H9 (cell line): ENCODE results near the gene POLE2. TPM values are rescaled to one million over a fixed set of nuclear protein-coding genes. Genes with fewer than 3 reads are reported as not detected.
A peak's percentile ranks its signal among the peaks of the same experiment; 100 is the strongest.
"Not testable (repeated sequence)": the region's sequence is repeated elsewhere in the genome, so short reads cannot be mapped to it uniquely, and the experiment has no call there.

Experiments used
- DNase-seq: peaks from one replicate; pipeline ENCODE4 v3.0.0-alpha.2; 2017
- H2AFZ ChIP-seq: one replicate; pipeline ENCODE4 v1.6.1; 2013; ENCODE audit warnings: mild to moderate bottlenecking, low read length, control low read depth, moderate library complexity
- H2AK5ac ChIP-seq: 2 replicates; pipeline ENCODE4 v1.6.1; 2013; ENCODE audit warnings: low read length, control low read depth, mixed read lengths; ENCODE audit not compliant: insufficient read length
- H2BK120ac ChIP-seq: one replicate; pipeline ENCODE4 v1.6.1; 2013; ENCODE audit warnings: low read depth, mild to moderate bottlenecking, low read length, control low read depth, inconsistent platforms; ENCODE audit not compliant: poor library complexity, severe bottlenecking
- H2BK12ac ChIP-seq: 2 replicates; pipeline ENCODE4 v1.6.1; 2013; ENCODE audit warnings: low read length, control low read depth, mixed read lengths, low read depth; ENCODE audit not compliant: insufficient read length
- H2BK15ac ChIP-seq: 2 replicates; pipeline ENCODE4 v1.6.1; 2013; ENCODE audit warnings: low read depth, low read length, control low read depth
- H2BK20ac ChIP-seq: one replicate; pipeline ENCODE4 v1.6.1; 2013; ENCODE audit warnings: low read depth, mild to moderate bottlenecking, low read length, control low read depth, inconsistent platforms; ENCODE audit not compliant: poor library complexity, severe bottlenecking
- H2BK5ac ChIP-seq: 2 replicates; pipeline ENCODE4 v1.6.1; 2013; ENCODE audit warnings: low read length, control low read depth, mixed read lengths; ENCODE audit not compliant: insufficient read length
- H3K14ac ChIP-seq: 2 replicates; pipeline ENCODE4 v1.6.1; 2013; ENCODE audit warnings: low read length, control low read depth; ENCODE audit not compliant: insufficient read depth
- H3K18ac ChIP-seq: 2 replicates; pipeline ENCODE4 v1.6.1; 2013; ENCODE audit warnings: low read depth, mild to moderate bottlenecking, mixed read lengths, low read length, control low read depth; ENCODE audit not compliant: insufficient read length
- H3K23ac ChIP-seq: 2 replicates; pipeline ENCODE4 v1.6.1; 2013; ENCODE audit warnings: low read length, control low read depth, mixed read lengths, low read depth; ENCODE audit not compliant: insufficient read length
- H3K23me2 ChIP-seq: 2 replicates; pipeline ENCODE4 v1.6.1; 2013; ENCODE audit warnings: low read depth, mild to moderate bottlenecking, mixed read lengths, low read length, control low read depth; ENCODE audit not compliant: insufficient read length, poor library complexity, severe bottlenecking
- H3K27ac ChIP-seq: 2 replicates; pipeline ENCODE4 v1.5.1; 2013; ENCODE audit warnings: low read length, control low read depth, mixed read lengths, low read depth; ENCODE audit not compliant: insufficient read length
- H3K27me3 ChIP-seq: 2 replicates; pipeline ENCODE4 v1.6.1; 2013; ENCODE audit warnings: low read length, control low read depth, inconsistent platforms; ENCODE audit not compliant: insufficient read depth
- H3K4ac ChIP-seq: 2 replicates; pipeline ENCODE4 v1.6.1; 2013; ENCODE audit warnings: low read depth, mild to moderate bottlenecking, control low read depth, inconsistent platforms, low read length, moderate library complexity
- H3K4me1 ChIP-seq: 2 replicates; pipeline ENCODE4 v1.6.1; 2013; ENCODE audit warnings: low read length, control low read depth, inconsistent platforms; ENCODE audit not compliant: insufficient read depth
- H3K4me2 ChIP-seq: 2 replicates; pipeline ENCODE4 v1.6.1; 2013; ENCODE audit warnings: low read length, control low read depth, mixed read lengths; ENCODE audit not compliant: insufficient read length, insufficient read depth
- H3K56ac ChIP-seq: 2 replicates; pipeline ENCODE4 v1.6.1; 2013; ENCODE audit warnings: low read depth, mild to moderate bottlenecking, mixed read lengths, low read length, control low read depth; ENCODE audit not compliant: insufficient read length
- H3K79me1 ChIP-seq: 2 replicates; pipeline ENCODE4 v1.6.1; 2013; ENCODE audit warnings: low read depth, mild to moderate bottlenecking, moderate library complexity, low read length, control low read depth, inconsistent platforms; ENCODE audit not compliant: insufficient read depth, poor library complexity, severe bottlenecking
- H3K79me2 ChIP-seq: 2 replicates; pipeline ENCODE4 v1.6.1; 2013; ENCODE audit warnings: low read length, control low read depth, inconsistent platforms; ENCODE audit not compliant: insufficient read depth
- H3K9ac ChIP-seq: 2 replicates; pipeline ENCODE4 v1.6.1; 2013; ENCODE audit warnings: low read length, control low read depth, mixed read lengths; ENCODE audit not compliant: insufficient read length; ENCODE audit errors: extremely low read depth
- H3K9me3 ChIP-seq: one replicate; pipeline ENCODE4 v1.6.1; 2013; ENCODE audit warnings: low read depth, low read length, inconsistent platforms; ENCODE audit not compliant: control insufficient read depth
- H3T11ph ChIP-seq: one replicate; pipeline ENCODE4 v1.6.1; 2013; ENCODE audit warnings: mild to moderate bottlenecking, low read length, control low read depth, inconsistent platforms
- H4K20me1 ChIP-seq: one replicate; pipeline ENCODE4 v1.6.1; 2013; ENCODE audit not compliant: control insufficient read depth, insufficient read length, insufficient read depth
- H4K5ac ChIP-seq: 2 replicates; pipeline ENCODE4 v1.6.1; 2013; ENCODE audit warnings: low read depth, mild to moderate bottlenecking, mixed read lengths, low read length, control low read depth; ENCODE audit not compliant: insufficient read length
- H4K8ac ChIP-seq: replicated peaks from 2 replicates; pipeline ENCODE4 v1.6.1; 2013; ENCODE audit warnings: low read length, control low read depth, mixed read lengths, low read depth; ENCODE audit not compliant: insufficient read length
- H4K91ac ChIP-seq: 2 replicates; pipeline ENCODE4 v1.6.1; 2013; ENCODE audit warnings: low read depth, mild to moderate bottlenecking, moderate library complexity, mixed read lengths, low read length, control low read depth; ENCODE audit not compliant: insufficient read length
- H3K27ac Mint-ChIP-seq, 3 experiments: 2 replicates in 2 of 3; 3 replicates in 1 of 3; pipeline ENCODE4 v1.8.0; 2020 to 2021; ENCODE audit warnings: mixed read lengths in 3 of 3, mild to moderate bottlenecking in 1 of 3, moderate library complexity in 1 of 3
- H3K27me3 Mint-ChIP-seq: 2 replicates; pipeline ENCODE4 v1.8.0; 2021; ENCODE audit warnings: low read depth, mild to moderate bottlenecking, moderate library complexity, mixed read lengths
- H3K36me3 Mint-ChIP-seq, 3 experiments: 2 replicates in 2 of 3; 3 replicates in 1 of 3; pipeline ENCODE4 v1.8.0; 2020 to 2021; ENCODE audit warnings: low read depth in 3 of 3, mixed read lengths in 3 of 3; ENCODE audit not compliant: insufficient read depth in 1 of 3
- H3K4me1 Mint-ChIP-seq, 2 experiments: 2 replicates each; pipeline ENCODE4 v1.8.0; 2020; ENCODE audit warnings: mixed read lengths in 2 of 2
- H3K4me3 Mint-ChIP-seq, 2 experiments: 2 replicates in 1 of 2; 3 replicates in 1 of 2; pipeline ENCODE4 v1.8.0; 2020 to 2021; ENCODE audit warnings: mild to moderate bottlenecking in 2 of 2, mixed read lengths in 2 of 2, moderate library complexity in 1 of 2
- H3K9me3 Mint-ChIP-seq, 2 experiments: 2 replicates in 1 of 2; 3 replicates in 1 of 2; pipeline ENCODE4 v1.8.0; 2020; ENCODE audit warnings: mild to moderate bottlenecking in 2 of 2, mixed read lengths in 2 of 2, moderate library complexity in 1 of 2
- WGBS: extraction: QIAGEN DNeasy Blood & Tissue Kit; methylation state at CpG from one replicate; pipeline ENCODE4 v1.1.7; 2013; ENCODE audit warnings: missing lambda C conversion rate, low lambda C conversion rate, mixed read lengths; ENCODE audit not compliant: insufficient read length; ENCODE audit errors: extremely low coverage; 5-methylcytosine and 5-hydroxymethylcytosine counted together
- total RNA-seq: library from RNA; stranded (reverse); gene quantifications from 2 replicates; pipeline ENCODE4 v1.2.1, GENCODE V29; 2021
- TF ChIP-seq, protein P1 (sequence below): fragments of 200-600 bp; sonication (generic); conservative IDR thresholded peaks from 3 replicates; pipeline ENCODE4 v1.8.0; 2021; ENCODE audit warnings: antibody characterized with exemption, mild to moderate bottlenecking

The POLE2 gene
- total RNA-seq, 1 experiment from 2014 or later: 25.7 TPM

DNA sequence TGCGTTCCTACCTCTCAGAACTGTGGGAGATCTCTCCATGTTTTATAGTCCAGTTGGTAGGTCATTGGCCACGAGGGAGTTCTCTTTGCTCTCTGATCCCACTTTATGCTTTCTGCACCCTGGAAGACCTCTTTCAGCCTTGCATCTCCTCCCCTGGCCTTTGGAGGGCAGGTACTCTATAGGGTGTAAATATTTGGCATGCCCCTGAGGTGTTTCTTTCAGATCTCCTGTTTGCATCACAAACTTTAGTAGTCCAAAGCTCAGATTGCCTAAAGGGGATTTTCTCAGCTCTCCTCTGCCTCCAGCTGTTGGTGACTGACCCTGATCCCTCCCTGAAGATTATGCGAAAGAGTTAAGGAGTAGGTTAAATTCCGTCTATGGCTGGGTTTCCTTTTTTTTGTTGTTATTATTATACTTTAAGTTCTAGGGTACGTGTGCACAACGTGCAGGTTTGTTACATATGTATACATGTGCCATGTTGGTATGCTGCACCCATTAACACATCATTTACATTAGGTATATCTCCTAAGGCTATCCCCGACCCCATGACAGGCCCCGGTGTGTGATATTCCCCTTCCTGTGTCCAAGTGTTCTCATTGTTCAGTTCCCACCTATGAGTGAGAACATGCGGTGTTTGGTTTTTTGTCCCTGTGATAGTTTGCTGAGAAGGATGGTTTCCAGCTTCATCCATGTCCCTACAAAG lies 33.9 kb upstream of the POLE2 start:
- not testable (repeated sequence) for H2BK12ac ChIP-seq, H4K5ac ChIP-seq, H3K14ac ChIP-seq, H3K36me3 Mint-ChIP-seq, H3T11ph ChIP-seq, H3K9ac ChIP-seq, H3K4me3 Mint-ChIP-seq, H2AFZ ChIP-seq, H4K91ac ChIP-seq, H3K18ac ChIP-seq, H4K8ac ChIP-seq, H3K9me3 ChIP-seq, H3K27me3 Mint-ChIP-seq, H3K4me1 ChIP-seq, H3K23me2 ChIP-seq, H2BK5ac ChIP-seq, H3K23ac ChIP-seq, H2BK15ac ChIP-seq, H2BK120ac ChIP-seq, H3K4me2 ChIP-seq, H3K4ac ChIP-seq, H3K56ac ChIP-seq, H4K20me1 ChIP-seq, H3K9me3 Mint-ChIP-seq, H3K79me2 ChIP-seq, H2AK5ac ChIP-seq, H3K4me1 Mint-ChIP-seq, H2BK20ac ChIP-seq, H3K79me1 ChIP-seq, H3K27ac ChIP-seq, H3K27me3 ChIP-seq
- DNase-seq: peak; percentile 33
- TF ChIP-seq, protein P1, sequence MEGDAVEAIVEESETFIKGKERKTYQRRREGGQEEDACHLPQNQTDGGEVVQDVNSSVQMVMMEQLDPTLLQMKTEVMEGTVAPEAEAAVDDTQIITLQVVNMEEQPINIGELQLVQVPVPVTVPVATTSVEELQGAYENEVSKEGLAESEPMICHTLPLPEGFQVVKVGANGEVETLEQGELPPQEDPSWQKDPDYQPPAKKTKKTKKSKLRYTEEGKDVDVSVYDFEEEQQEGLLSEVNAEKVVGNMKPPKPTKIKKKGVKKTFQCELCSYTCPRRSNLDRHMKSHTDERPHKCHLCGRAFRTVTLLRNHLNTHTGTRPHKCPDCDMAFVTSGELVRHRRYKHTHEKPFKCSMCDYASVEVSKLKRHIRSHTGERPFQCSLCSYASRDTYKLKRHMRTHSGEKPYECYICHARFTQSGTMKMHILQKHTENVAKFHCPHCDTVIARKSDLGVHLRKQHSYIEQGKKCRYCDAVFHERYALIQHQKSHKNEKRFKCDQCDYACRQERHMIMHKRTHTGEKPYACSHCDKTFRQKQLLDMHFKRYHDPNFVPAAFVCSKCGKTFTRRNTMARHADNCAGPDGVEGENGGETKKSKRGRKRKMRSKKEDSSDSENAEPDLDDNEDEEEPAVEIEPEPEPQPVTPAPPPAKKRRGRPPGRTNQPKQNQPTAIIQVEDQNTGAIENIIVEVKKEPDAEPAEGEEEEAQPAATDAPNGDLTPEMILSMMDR: peak; percentile 33; the same call in 2 of the 3 replicates
- WGBS: no CpG with 5 or more reads among the region's 9 CpGs
- peak overlapping the region in 2 of 3 experiments; percentile 48 to 65; a peak in 4 of 7 replicates for H3K27ac Mint-ChIP-seq
